Stimulated activated naive CD8-positive, alpha-beta T cell treated with anti-CD3 and anti-CD28 coated beads, Interleukin-15, Interleukin-2, amounts not matched to agents 100 U/mL and 50 U/mL, for 24 hours (primary cell): ENCODE results near the gene PEX7.
"Not testable (repeated sequence)": the region's sequence is repeated elsewhere in the genome, so short reads cannot be mapped to it uniquely, and the experiment has no call there.

Source experiments
- ATAC-seq: fragments of 150-1000 bp; cut with Tn5 transposase; one replicate; pipeline ENCODE4 v1.10.0; 2021
- DNase-seq: peaks from one replicate; pipeline ENCODE4 v3.0.0; 2021

Gene PEX7

DNA sequence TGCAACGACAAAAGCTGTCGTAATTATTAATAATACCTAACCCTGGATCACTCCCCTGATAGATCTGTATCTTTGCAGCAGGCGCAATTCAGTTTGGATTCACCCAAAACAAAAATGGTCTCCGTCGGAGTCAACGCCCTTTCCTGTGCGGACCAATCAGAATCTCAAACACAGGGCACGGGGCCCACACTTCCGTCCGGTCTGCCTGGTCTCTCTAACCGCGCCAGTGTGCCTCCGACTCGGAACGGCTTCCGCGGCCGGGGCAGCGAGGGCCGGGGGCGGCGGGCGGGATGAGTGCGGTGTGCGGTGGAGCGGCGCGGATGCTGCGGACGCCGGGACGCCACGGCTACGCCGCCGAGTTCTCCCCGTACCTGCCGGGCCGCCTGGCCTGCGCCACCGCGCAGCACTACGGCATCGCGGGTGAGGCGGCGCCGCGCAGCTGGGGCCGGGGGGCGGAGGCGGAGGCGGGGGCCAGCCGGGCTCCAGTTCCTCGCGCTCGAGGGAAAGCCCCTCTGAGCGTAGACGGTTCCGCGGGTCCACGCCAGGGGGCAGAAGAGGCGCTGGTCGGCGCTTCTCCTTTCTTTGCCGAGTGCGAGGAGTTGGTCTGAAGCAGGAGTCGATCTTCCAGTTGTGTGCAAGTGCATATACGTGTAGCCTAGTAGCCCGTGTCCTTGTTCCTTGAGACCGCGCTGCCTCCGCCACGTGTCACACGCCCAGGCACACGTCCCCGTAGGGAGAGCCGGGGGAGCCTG is at the start of gene PEX7:
Gene PEX7 (plus strand): TSS at position 217 of the 752 bp plus-strand sequence. CDS start 74 bp downstream, at position 291.
- DNase-seq (peak; percentile 89), ATAC-seq (peak; percentile 96)

GRCh38 chr6:136772685-136773472 is 49.5 kb upstream of the PEX7 start:
- ATAC-seq (peak; percentile 45), DNase-seq (no peak)

GRCh38 chr6:136773473-136773796 is 49.0 kb upstream of the PEX7 start:
- DNase-seq: no peak
- ATAC-seq: no peak

- DNase-seq: no peak
- ATAC-seq: no peak
These were observed 48.0 kb upstream of the PEX7 start for GRCh38 chr6:136774228-136775041.

GRCh38 chr6:136775081-136775480 is 47.3 kb upstream of the PEX7 start:
- DNase-seq (no peak), ATAC-seq (no peak)

GRCh38 chr6:136775548-136775947 is 46.8 kb upstream of the PEX7 start:
- DNase-seq: no peak
- no peak for ATAC-seq

DNA sequence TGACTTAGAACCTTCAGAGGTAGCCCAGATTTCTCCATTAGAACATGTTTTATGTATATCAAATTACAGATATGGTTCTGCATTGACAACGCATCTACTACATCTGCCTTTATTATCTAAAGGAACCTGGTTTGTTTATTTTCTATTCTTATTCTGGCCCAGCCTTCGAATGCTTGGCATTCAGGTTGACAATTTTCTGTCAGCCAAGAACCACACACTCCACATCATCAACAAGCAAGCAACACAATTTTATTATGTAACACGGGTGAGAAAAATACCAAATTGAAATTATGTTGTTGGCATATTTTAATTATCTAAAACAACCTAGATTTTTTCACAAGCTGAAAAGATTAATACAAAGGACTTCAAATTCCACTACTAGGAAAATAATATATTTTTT is 44.7 kb upstream of the PEX7 start:
- DNase-seq: no peak
- no peak for ATAC-seq

DNA sequence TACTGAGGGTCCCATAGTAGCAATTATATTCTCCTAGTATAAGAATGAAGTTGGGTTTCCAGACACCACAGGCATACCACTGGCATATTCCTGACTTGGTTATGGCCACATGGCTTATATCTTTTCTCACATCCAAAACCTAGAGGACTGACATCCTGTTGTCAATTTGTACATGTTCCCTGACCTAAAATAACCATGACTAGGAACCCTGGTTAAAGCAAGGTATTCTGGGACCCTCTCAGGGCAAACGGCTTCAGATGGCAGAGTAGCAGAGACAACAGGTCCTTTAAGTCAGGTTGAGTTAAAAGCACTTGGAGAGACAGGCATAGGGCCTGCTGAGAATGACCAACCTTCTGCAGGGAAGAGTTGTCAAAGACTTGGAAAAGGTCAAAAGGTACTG is 42.7 kb upstream of the PEX7 start:
- DNase-seq (no peak), ATAC-seq (no peak)

- DNase-seq: no peak
- ATAC-seq: no peak
These were observed 41.4 kb upstream of the PEX7 start for GRCh38 chr6:136780972-136781371.

GRCh38 chr6:136782021-136782770 is 40.2 kb upstream of the PEX7 start:
- DNase-seq (no peak), ATAC-seq (peak; percentile 72)

GRCh38 chr6:136783021-136783420 is 39.4 kb upstream of the PEX7 start:
- DNase-seq: no peak
- ATAC-seq: no peak

GRCh38 chr6:136783495-136784270 is 38.7 kb upstream of the PEX7 start:
- ATAC-seq: peak; percentile 57
- DNase-seq: no peak

- ATAC-seq: no peak
- no peak for DNase-seq
These were observed 38.1 kb upstream of the PEX7 start for GRCh38 chr6:136784271-136784664.

GRCh38 chr6:136784910-136785746 is 37.3 kb upstream of the PEX7 start:
- ATAC-seq (no peak), DNase-seq (peak; percentile 42)

DNA sequence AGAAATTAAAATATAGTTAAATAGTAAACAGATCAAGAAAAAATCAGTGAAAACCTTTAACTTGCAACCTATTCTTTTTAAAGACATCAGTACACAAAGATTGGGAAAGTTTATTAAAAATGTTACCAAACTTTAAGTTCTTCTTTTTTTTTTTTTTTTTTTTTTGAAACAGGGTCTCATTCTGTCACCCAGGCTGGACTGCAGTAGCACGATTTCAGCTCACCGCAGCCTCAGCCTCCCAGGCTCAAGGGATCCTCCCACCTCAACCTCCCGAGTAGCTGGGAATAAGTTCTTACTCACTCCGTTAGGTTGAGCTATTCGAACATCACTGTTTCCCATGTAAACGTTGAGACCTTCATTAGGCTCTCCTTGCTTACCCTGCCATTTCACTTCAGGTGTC is 35.7 kb upstream of the PEX7 start:
- DNase-seq: no peak
- no peak for ATAC-seq

DNA sequence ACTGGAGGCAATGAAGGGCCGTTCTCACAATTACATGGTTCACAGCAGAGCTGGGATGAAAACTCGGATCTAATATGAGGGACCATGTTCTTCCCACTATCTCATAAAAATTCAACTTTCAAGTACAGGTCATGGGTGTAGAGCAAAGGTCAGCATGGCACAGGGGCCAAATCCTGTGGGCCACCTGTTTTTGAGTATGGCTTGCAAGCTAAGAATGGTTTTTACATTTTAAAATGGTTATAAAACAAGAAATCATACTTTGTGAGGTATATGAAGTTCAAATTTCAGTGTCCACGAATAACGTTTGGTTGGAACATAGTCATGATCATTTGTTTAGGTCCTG is 34.7 kb upstream of the PEX7 start:
- ATAC-seq (no peak), DNase-seq (no peak)

DNA sequence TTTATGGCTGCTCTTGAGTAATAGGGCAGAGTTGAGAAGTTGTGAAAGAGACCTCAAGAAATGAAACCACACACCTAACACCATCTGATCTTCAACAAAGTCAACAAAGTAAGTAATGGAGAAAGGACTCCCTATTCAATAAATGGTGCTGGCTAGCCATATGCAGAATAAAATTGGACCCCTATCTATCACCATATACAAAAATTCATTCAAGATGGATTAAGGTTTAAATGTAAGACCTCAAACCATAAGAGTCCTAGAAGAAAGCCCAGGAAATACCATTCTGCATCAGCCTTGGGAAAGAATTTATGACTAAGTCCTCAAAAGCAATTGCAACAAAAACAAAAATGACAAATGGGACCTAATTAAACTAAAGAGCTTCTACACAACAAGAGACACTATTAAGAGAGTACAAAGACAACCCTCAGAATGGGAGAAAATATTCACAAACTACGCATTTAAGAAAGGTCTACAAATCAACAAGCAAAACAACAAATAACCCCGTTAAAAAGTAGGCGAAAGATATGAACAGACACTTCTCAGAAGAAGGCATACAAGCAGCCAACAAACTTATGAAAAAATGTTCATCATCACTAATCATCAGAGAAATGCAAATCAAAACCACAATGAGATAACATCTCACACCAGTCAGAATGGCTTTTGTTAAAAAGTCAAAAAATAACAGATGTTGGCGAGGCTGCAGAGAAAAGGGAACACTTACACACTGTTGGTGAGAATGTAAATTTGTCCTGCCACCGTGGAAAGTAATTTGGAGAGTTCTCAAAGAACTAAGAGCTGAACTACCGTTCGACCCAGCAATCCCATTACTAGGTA is 34.1 kb upstream of the PEX7 start:
- ATAC-seq: no peak
- DNase-seq: no peak

DNA sequence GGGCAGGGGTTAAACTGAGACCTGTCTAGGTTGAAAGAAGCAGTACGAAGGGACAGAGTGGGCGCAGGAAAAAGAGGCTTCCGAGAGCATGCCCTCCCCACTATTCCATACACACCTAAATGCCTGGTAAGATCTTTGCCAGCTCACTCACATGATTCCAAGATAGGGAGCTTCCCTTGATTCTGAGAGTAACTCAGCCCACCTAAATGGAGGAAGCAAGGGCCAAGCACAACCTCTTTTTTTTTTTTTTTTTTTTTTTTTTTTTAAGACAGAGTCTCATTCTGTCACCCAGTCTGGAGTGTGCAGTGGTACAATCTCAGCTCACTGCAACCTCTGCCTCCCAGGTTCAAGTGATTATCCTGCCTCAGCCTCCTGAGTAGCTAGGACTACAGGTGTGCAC is 33.0 kb upstream of the PEX7 start:
- not testable (repeated sequence) for ATAC-seq, DNase-seq
